HG02588 (cell line): ENCODE measurements around the gene COL19A1.
"Not testable (repeated sequence)": the region's sequence is repeated elsewhere in the genome, so short reads cannot be mapped to it uniquely, and the experiment has no call there.

ENCODE experiments used
- ATAC-seq: cut with Tn5 transposase; IDR thresholded peaks from one replicate; pipeline ENCODE4 v1.9.1; 2021; ENCODE audit warnings: mild to moderate bottlenecking, moderate library complexity; ENCODE audit not compliant: unreplicated experiment

The COL19A1 gene

GRCh38 chr6:69866770-69867638 lies 648 bp downstream of the COL19A1 start:
- peak; percentile 64 for ATAC-seq

GRCh38 chr6:69867639-69867976 lies 1.3 kb downstream of the COL19A1 start:
- ATAC-seq: no peak

GRCh38 chr6:69868252-69868804 lies 2.0 kb downstream of the COL19A1 start:
- ATAC-seq: no peak

GRCh38 chr6:69868961-69869360 lies 2.6 kb downstream of the COL19A1 start:
- ATAC-seq: no peak

GRCh38 chr6:69871107-69871506 lies 4.8 kb downstream of the COL19A1 start:
- ATAC-seq: no peak

GRCh38 chr6:69873291-69873690 lies 6.9 kb downstream of the COL19A1 start:
- ATAC-seq: no peak

- ATAC-seq: no peak
These were observed 9.4 kb downstream of the COL19A1 start for GRCh38 chr6:69875715-69876114.

- no peak for ATAC-seq
These were observed 12.4 kb downstream of the COL19A1 start for GRCh38 chr6:69878795-69879194.

- ATAC-seq: no peak
These were observed 14.2 kb downstream of the COL19A1 start for GRCh38 chr6:69880601-69881000.

- peak; percentile 88 for ATAC-seq
These were observed 15.2 kb downstream of the COL19A1 start for GRCh38 chr6:69881322-69882151.

- ATAC-seq: no peak
These were observed 17.2 kb downstream of the COL19A1 start for GRCh38 chr6:69883551-69883950.

- ATAC-seq: no peak
These were observed 17.9 kb downstream of the COL19A1 start for GRCh38 chr6:69884231-69884630.

- ATAC-seq: peak; percentile 76
These were observed 20.7 kb downstream of the COL19A1 start for GRCh38 chr6:69887026-69887425.

- ATAC-seq: no peak
These were observed 21.5 kb downstream of the COL19A1 start for GRCh38 chr6:69887714-69888345.

GRCh38 chr6:69888482-69889233 lies 22.3 kb downstream of the COL19A1 start:
- no peak for ATAC-seq

- ATAC-seq: not testable (repeated sequence)
These were observed 23.0 kb downstream of the COL19A1 start for GRCh38 chr6:69889234-69889974.

GRCh38 chr6:69892561-69892960 lies 26.2 kb downstream of the COL19A1 start:
- ATAC-seq: not testable (repeated sequence)

GRCh38 chr6:69893266-69893665 lies 26.9 kb downstream of the COL19A1 start:
- not testable (repeated sequence) for ATAC-seq

- peak; percentile 55 for ATAC-seq
These were observed 28.4 kb downstream of the COL19A1 start for GRCh38 chr6:69894578-69895347.
